MG63 (cell line): Measurements from ENCODE around the gene SH2D2A. TPM values are rescaled to one million over a fixed set of nuclear protein-coding genes. Genes with fewer than 3 reads are reported as not detected.
"Not testable (repeated sequence)": the region's sequence is repeated elsewhere in the genome, so short reads cannot be mapped to it uniquely, and the experiment has no call there.

Experiments used
- DNase-seq: peaks from one replicate; pipeline ENCODE4 v3.0.0-alpha.2; 2020
- H3K27me3 ChIP-seq: fragments of 250-450 bp; sonication (Bioruptor Pico); 2 replicates; pipeline ENCODE4 v1.5.1; 2020; ENCODE audit warnings: mild to moderate bottlenecking, moderate library complexity
- H3K36me3 ChIP-seq: fragments of 250-450 bp; sonication (Bioruptor Pico); 2 replicates; pipeline ENCODE4 v1.5.1; 2020; ENCODE audit warnings: mild to moderate bottlenecking, moderate library complexity
- H3K4me3 ChIP-seq: fragments of 250-450 bp; sonication (Bioruptor Pico); 2 replicates; pipeline ENCODE4 v1.5.1; 2020; ENCODE audit warnings: mild to moderate bottlenecking, moderate library complexity
- H3K9me3 ChIP-seq: fragments of 250-450 bp; sonication (Bioruptor Pico); 2 replicates; pipeline ENCODE4 v1.5.1; 2020; ENCODE audit warnings: mild to moderate bottlenecking, moderate library complexity
- total RNA-seq: library from RNA; depleted of rRNA; stranded (reverse); fragments of >200 nt; shearing (Covaris generic); gene quantifications from 2 replicates; pipeline ENCODE4 v1.2.3, GENCODE V29; 2014; ENCODE audit warnings: low replicate concordance; rRNA removed

The SH2D2A gene
- total RNA-seq, 1 experiment from 2014 or later: not detected

- no peaks in the 10 kb centered on the region for H3K9me3 ChIP-seq
- no peaks in the 10 kb centered on the region for H3K27me3 ChIP-seq
- DNase-seq: no peak
- H3K4me3 ChIP-seq: peak overlapping the region; percentile 88
- peaks cover 50% of the 10 kb centered on the region for H3K36me3 ChIP-seq
These were observed 47.9 kb downstream of the SH2D2A start for GRCh38 chr1:156768610-156769295.

- Histone ChIP-seq H3K4me3 (peak overlapping the region; percentile 88), H3K27me3 (no peaks in the 10 kb centered on the region), H3K36me3 (peaks cover 43% of the 10 kb centered on the region), H3K9me3 (no peaks in the 10 kb centered on the region)
- peak; percentile 52 for DNase-seq
These were observed 48.6 kb downstream of the SH2D2A start for GRCh38 chr1:156767879-156768604.

- H3K9me3 ChIP-seq: no peaks in the 10 kb centered on the region
- peaks cover 36% of the 10 kb centered on the region for H3K36me3 ChIP-seq
- H3K27me3 ChIP-seq: no peaks in the 10 kb centered on the region
- H3K4me3 ChIP-seq: peak within 1 kb of the TSS; percentile 88
- peak; percentile 99 for DNase-seq
These were observed 49.4 kb downstream of the SH2D2A start, which contains the start of gene PRCC for GRCh38 chr1:156767101-156767878. Gene PRCC (plus strand): TSS chr1:156767535. CDS start chr1:156767772, 237 bp downstream.

- peak overlapping the region; percentile 88 for H3K4me3 ChIP-seq
- H3K9me3 ChIP-seq: no peaks in the 10 kb centered on the region
- DNase-seq: no peak
- H3K36me3 ChIP-seq: peaks cover 30% of the 10 kb centered on the region
- H3K27me3 ChIP-seq: no peaks in the 10 kb centered on the region
These were observed 50.1 kb downstream of the SH2D2A start for GRCh38 chr1:156766298-156767100.

GRCh38 chr1:156765666-156766065 is 51.0 kb downstream of the SH2D2A start:
- H3K9me3 ChIP-seq: no peaks in the 10 kb centered on the region
- H3K27me3 ChIP-seq: no peaks in the 10 kb centered on the region
- peaks cover 21% of the 10 kb centered on the region for H3K36me3 ChIP-seq
- H3K4me3 ChIP-seq: no peak overlapping the region
- DNase-seq: no peak

- not testable (repeated sequence) for H3K9me3 ChIP-seq, DNase-seq, H3K4me3 ChIP-seq, H3K27me3 ChIP-seq
- peaks cover 16% of the 10 kb centered on the region for H3K36me3 ChIP-seq
These were observed 51.5 kb downstream of the SH2D2A start for GRCh38 chr1:156765136-156765535.

GRCh38 chr1:156760796-156761104 is 55.9 kb downstream of the SH2D2A start:
- Histone ChIP-seq H3K27me3 (no peaks in the 10 kb centered on the region), H3K9me3 (no peaks in the 10 kb centered on the region), H3K36me3 (no peaks in the 10 kb centered on the region), H3K4me3 (no peak overlapping the region)
- no peak for DNase-seq

- Histone ChIP-seq H3K9me3 (no peaks in the 10 kb centered on the region), H3K27me3 (no peaks in the 10 kb centered on the region), H3K36me3 (no peaks in the 10 kb centered on the region), H3K4me3 (no peak overlapping the region)
- no peak for DNase-seq
These were observed 56.4 kb downstream of the SH2D2A start for GRCh38 chr1:156760092-156760795.

- not testable (repeated sequence) for H3K27me3 ChIP-seq, H3K9me3 ChIP-seq, H3K4me3 ChIP-seq, DNase-seq, H3K36me3 ChIP-seq
These were observed 58.9 kb downstream of the SH2D2A start for GRCh38 chr1:156757572-156758253.

- Histone ChIP-seq H3K9me3 (no peaks in the 10 kb centered on the region), H3K27me3 (no peaks in the 10 kb centered on the region), H3K36me3 (no peaks in the 10 kb centered on the region), H3K4me3 (no peak overlapping the region)
- DNase-seq: no peak
These were observed 60.3 kb downstream of the SH2D2A start for GRCh38 chr1:156756355-156756754.

Other genes starting within 250 kb of the SH2D2A start
- gene IQGAP3, start 244.3 kb downstream of the SH2D2A start, total RNA-seq: 18.7 and 20.7 TPM in 2 replicates
- gene TTC24, start 237.1 kb downstream of the SH2D2A start, total RNA-seq: not detected in 2 replicates
- 105 and 170 TPM in 2 replicates for gene NAXE, start 225.1 kb downstream of the SH2D2A start, total RNA-seq
- 10.0 and 48.6 TPM in 2 replicates for gene GPATCH4, start 215.4 kb downstream of the SH2D2A start, total RNA-seq
- gene HAPLN2, start 197.4 kb downstream of the SH2D2A start, total RNA-seq: not detected in 2 replicates
- not detected in 2 replicates for gene BCAN, start 174.7 kb downstream of the SH2D2A start, total RNA-seq
- 0.03 TPM in 1 of 2 replicates, not detected in the other for gene NES, start 139.4 kb downstream of the SH2D2A start, total RNA-seq
- 57.8 and 62.8 TPM in 2 replicates for gene CRABP2, start 111.3 kb downstream of the SH2D2A start, total RNA-seq
- gene METTL25B, start 88.4 kb downstream of the SH2D2A start, total RNA-seq: 10.0 and 20.8 TPM in 2 replicates
- gene ISG20L2, start 88.1 kb downstream of the SH2D2A start, total RNA-seq: 15.6 and 38.7 TPM in 2 replicates
- gene MRPL24, start 75.8 kb downstream of the SH2D2A start, total RNA-seq: 189 and 246 TPM in 2 replicates
- 565 and 817 TPM in 2 replicates for gene HDGF, start 65.2 kb downstream of the SH2D2A start, total RNA-seq
- 56.9 and 65.6 TPM in 2 replicates for gene PRCC, start 49.3 kb downstream of the SH2D2A start, total RNA-seq
- not detected in 2 replicates for gene INSRR, start 42.3 kb upstream of the SH2D2A start, total RNA-seq
- gene NTRK1, start 44.0 kb upstream of the SH2D2A start, total RNA-seq: not detected in 2 replicates
- gene PEAR1, start 76.9 kb upstream of the SH2D2A start, total RNA-seq: 0.46 TPM in 1 of 2 replicates, not detected in the other
- not detected in 2 replicates for gene LRRC71, start 103.8 kb upstream of the SH2D2A start, total RNA-seq
- 15.3 and 31.2 TPM in 2 replicates for gene ARHGEF11, start 228.9 kb upstream of the SH2D2A start, total RNA-seq